Measurements from ENCODE around the gene ANGPTL1. TPM values are rescaled to one million over a fixed set of nuclear protein-coding genes. Genes with fewer than 3 reads are reported as not detected.

Gene ANGPTL1
- total and polyA plus RNA-seq, 2 experiments from 2014 or later = 0.58 TPM; not detected in 1

DNA sequence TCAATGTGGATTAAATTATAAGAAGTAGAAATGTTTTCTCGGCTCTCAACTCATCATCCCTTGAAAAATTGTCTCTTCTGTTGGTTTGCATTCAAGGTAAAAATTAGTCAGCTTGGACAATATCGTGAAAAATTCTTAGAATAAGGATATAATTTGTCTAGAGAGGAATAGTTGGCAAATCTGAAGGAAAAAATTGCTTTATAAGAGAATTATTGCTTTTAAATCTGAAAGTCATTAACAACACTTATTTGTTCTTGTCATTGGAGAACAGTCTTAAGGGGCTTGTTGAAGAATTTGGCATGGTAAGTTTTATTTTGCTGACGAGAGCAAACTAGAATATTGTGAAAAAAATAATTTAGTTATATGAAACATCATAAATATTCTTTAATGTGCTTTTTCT lies 26.4 kb downstream of the ANGPTL1 start:
- Histone ChIP-seq H3K79me2 (replicated peaks; ENCODE audit: insufficient read depth) (no peaks in the 10 kb centered on the region), H2AFZ (no peak overlapping the region), H4K20me1 (replicated peaks; ENCODE audit: insufficient read depth) (no peaks in the 10 kb centered on the region), H3K4me1 (ENCODE audit: insufficient read depth) (no peaks in the 10 kb centered on the region), H3K9me2 (ENCODE audit: insufficient read depth) (no peaks in the 10 kb centered on the region), H3K27ac (ENCODE audit: low read depth) (no peak overlapping the region), H3K27me3 (ENCODE audit: insufficient read depth) (no peaks in the 10 kb centered on the region), H3K4me2 (no peak overlapping the region), H3K36me3 (ENCODE audit: insufficient read depth) (no peaks in the 10 kb centered on the region), H3K4me3 (no peak overlapping the region), H3F3A (replicated peaks; ENCODE audit: low read depth) (no peaks in the 10 kb centered on the region)
- Mint-ChIP-seq H3K27me3 (ENCODE audit: insufficient read depth, low read depth, poor library complexity) (no peaks in the 10 kb centered on the region), H3K27ac (no peak overlapping the region), H3K4me1 (no peaks in the 10 kb centered on the region), H3K9me3 (peaks cover 5% of the 10 kb centered on the region; the same call in 2 of the 3 replicates), H3K36me3 (ENCODE audit: low read depth) (peaks cover 10% of the 10 kb centered on the region), H3K4me3 (no peak overlapping the region)
- no peak for TF ChIP-seq JUNB (IDR thresholded peaks at IDR 0.05; ENCODE audit: unreplicated experiment)
- TF ChIP-seq, protein P1, sequence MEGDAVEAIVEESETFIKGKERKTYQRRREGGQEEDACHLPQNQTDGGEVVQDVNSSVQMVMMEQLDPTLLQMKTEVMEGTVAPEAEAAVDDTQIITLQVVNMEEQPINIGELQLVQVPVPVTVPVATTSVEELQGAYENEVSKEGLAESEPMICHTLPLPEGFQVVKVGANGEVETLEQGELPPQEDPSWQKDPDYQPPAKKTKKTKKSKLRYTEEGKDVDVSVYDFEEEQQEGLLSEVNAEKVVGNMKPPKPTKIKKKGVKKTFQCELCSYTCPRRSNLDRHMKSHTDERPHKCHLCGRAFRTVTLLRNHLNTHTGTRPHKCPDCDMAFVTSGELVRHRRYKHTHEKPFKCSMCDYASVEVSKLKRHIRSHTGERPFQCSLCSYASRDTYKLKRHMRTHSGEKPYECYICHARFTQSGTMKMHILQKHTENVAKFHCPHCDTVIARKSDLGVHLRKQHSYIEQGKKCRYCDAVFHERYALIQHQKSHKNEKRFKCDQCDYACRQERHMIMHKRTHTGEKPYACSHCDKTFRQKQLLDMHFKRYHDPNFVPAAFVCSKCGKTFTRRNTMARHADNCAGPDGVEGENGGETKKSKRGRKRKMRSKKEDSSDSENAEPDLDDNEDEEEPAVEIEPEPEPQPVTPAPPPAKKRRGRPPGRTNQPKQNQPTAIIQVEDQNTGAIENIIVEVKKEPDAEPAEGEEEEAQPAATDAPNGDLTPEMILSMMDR (conservative IDR thresholded peaks at IDR 0.05; ENCODE audit: low read depth in 2 of 2) = no peak
- no peak for TF ChIP-seq STAT1 (IDR thresholded peaks at IDR 0.05; ENCODE audit: unreplicated experiment)
- TF ChIP-seq, protein P2, sequence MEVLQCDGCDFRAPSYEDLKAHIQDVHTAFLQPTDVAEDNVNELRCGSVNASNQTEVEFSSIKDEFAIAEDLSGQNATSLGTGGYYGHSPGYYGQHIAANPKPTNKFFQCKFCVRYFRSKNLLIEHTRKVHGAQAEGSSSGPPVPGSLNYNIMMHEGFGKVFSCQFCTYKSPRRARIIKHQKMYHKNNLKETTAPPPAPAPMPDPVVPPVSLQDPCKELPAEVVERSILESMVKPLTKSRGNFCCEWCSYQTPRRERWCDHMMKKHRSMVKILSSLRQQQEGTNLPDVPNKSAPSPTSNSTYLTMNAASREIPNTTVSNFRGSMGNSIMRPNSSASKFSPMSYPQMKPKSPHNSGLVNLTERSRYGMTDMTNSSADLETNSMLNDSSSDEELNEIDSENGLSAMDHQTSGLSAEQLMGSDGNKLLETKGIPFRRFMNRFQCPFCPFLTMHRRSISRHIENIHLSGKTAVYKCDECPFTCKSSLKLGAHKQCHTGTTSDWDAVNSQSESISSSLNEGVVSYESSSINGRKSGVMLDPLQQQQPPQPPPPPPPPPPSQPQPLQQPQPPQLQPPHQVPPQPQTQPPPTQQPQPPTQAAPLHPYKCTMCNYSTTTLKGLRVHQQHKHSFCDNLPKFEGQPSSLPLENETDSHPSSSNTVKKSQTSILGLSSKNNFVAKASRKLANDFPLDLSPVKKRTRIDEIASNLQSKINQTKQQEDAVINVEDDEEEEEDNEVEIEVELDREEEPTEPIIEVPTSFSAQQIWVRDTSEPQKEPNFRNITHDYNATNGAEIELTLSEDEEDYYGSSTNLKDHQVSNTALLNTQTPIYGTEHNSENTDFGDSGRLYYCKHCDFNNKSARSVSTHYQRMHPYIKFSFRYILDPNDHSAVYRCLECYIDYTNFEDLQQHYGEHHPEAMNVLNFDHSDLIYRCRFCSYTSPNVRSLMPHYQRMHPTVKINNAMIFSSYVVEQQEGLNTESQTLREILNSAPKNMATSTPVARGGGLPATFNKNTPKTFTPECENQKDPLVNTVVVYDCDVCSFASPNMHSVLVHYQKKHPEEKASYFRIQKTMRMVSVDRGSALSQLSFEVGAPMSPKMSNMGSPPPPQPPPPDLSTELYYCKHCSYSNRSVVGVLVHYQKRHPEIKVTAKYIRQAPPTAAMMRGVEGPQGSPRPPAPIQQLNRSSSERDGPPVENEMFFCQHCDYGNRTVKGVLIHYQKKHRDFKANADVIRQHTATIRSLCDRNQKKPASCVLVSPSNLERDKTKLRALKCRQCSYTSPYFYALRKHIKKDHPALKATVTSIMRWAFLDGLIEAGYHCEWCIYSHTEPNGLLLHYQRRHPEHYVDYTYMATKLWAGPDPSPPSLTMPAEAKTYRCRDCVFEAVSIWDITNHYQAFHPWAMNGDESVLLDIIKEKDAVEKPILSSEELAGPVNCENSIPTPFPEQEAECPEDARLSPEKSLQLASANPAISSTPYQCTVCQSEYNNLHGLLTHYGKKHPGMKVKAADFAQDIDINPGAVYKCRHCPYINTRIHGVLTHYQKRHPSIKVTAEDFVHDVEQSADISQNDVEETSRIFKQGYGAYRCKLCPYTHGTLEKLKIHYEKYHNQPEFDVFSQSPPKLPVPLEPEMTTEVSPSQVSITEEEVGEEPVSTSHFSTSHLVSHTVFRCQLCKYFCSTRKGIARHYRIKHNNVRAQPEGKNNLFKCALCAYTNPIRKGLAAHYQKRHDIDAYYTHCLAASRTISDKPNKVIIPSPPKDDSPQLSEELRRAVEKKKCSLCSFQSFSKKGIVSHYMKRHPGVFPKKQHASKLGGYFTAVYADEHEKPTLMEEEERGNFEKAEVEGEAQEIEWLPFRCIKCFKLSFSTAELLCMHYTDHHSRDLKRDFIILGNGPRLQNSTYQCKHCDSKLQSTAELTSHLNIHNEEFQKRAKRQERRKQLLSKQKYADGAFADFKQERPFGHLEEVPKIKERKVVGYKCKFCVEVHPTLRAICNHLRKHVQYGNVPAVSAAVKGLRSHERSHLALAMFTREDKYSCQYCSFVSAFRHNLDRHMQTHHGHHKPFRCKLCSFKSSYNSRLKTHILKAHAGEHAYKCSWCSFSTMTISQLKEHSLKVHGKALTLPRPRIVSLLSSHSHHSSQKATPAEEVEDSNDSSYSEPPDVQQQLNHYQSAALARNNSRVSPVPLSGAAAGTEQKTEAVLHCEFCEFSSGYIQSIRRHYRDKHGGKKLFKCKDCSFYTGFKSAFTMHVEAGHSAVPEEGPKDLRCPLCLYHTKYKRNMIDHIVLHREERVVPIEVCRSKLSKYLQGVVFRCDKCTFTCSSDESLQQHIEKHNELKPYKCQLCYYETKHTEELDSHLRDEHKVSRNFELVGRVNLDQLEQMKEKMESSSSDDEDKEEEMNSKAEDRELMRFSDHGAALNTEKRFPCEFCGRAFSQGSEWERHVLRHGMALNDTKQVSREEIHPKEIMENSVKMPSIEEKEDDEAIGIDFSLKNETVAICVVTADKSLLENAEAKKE (CRISPR knock-in tag; IDR thresholded peaks at IDR 0.05) = no peak
- no peak for TF ChIP-seq EZH2phosphoT487 (IDR thresholded peaks at IDR 0.05; ENCODE audit: unreplicated experiment)
- TF ChIP-seq EZH2 (IDR thresholded peaks at IDR 0.05; ENCODE audit: low read depth, unreplicated experiment) = no peak
- DNase-seq (ENCODE audit: low spot score) = no peak
- ATAC-seq = no peak

All from GM23338 (cell line).